ENCODE measurements around the gene SNX20.

Gene SNX20

DNA sequence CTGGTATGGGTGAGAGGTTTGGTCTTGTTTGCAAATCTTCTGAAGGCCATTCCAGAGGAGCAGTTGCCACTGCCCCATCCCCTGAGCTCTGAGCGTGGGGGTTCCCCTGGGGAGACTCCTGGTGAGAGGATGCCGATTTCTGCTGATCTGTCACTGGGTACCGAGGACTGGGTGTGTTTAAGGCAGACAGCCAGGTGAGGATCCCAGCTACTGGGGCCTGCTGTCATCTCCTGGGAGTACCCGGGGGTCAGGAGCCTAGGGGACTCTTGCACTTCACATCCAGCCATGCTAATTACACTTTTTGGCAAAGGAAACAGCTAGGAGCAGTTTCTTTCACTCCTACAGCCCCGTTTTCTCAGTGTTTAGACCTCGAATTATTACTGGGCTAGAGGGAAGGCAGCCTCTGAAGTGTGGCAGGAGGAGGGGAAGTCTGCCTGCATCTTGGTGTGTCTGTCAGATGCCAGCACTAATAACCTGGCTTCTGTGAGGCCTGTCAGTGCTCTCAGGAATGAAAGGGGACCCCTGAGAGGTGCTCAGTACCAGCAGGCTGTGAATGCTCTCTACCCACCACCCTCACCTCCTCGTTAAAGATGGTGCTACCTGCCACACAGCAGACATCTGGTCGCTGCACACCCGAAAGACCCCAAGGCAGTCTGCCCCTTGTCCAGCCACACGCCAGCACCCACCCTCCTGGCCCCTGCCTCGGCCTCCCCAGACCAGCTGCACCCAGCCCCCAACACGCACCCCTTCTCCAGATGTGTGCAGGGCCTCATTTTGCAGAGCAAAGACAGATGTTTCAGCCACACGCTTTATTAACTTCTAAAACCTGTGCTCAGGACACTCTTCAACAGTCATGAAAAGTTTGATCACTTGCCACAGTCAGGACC, 43.2 kb downstream of the SNX20 start:
- Histone ChIP-seq H2AFZ (ENCODE audit: low read depth, low read length, severe bottlenecking) (no peak overlapping the region), H3K4me2 (ENCODE audit: low read depth, low read length, poor library complexity, severe bottlenecking) (no peak overlapping the region), H3K4me3 (ENCODE audit: insufficient read depth, low read length, poor library complexity, severe bottlenecking) (no peak overlapping the region), H4K20me1 (ENCODE audit: low read depth, low read length) (no peaks in the 10 kb centered on the region), H3K36me3 (ENCODE audit: low read length) (no peaks in the 10 kb centered on the region), H3K9me3 (ENCODE audit: insufficient read depth, low read length) (no peaks in the 10 kb centered on the region), H3K27ac (ENCODE audit: low read depth, low read length) (no peak overlapping the region), H3K9ac (ENCODE audit: low read length) (no peak overlapping the region), H3K79me2 (ENCODE audit: insufficient read depth, low read length) (no peaks in the 10 kb centered on the region), H3K9me2 (replicated peaks; ENCODE audit: insufficient read depth, low read length) (no peaks in the 10 kb centered on the region), H3F3A (ENCODE audit: insufficient read depth) (no peaks in the 10 kb centered on the region), H3K27me3 (ENCODE audit: low read length) (no peaks in the 10 kb centered on the region)
- no peak for TF ChIP-seq EZH2phosphoT487 (conservative IDR thresholded peaks at IDR 0.05; ENCODE audit: low read length)
- TF ChIP-seq, protein P1, sequence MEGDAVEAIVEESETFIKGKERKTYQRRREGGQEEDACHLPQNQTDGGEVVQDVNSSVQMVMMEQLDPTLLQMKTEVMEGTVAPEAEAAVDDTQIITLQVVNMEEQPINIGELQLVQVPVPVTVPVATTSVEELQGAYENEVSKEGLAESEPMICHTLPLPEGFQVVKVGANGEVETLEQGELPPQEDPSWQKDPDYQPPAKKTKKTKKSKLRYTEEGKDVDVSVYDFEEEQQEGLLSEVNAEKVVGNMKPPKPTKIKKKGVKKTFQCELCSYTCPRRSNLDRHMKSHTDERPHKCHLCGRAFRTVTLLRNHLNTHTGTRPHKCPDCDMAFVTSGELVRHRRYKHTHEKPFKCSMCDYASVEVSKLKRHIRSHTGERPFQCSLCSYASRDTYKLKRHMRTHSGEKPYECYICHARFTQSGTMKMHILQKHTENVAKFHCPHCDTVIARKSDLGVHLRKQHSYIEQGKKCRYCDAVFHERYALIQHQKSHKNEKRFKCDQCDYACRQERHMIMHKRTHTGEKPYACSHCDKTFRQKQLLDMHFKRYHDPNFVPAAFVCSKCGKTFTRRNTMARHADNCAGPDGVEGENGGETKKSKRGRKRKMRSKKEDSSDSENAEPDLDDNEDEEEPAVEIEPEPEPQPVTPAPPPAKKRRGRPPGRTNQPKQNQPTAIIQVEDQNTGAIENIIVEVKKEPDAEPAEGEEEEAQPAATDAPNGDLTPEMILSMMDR (IDR thresholded peaks at IDR 0.05; ENCODE audit: insufficient read depth, low read length, poor library complexity, severe bottlenecking) = no peak

DNA sequence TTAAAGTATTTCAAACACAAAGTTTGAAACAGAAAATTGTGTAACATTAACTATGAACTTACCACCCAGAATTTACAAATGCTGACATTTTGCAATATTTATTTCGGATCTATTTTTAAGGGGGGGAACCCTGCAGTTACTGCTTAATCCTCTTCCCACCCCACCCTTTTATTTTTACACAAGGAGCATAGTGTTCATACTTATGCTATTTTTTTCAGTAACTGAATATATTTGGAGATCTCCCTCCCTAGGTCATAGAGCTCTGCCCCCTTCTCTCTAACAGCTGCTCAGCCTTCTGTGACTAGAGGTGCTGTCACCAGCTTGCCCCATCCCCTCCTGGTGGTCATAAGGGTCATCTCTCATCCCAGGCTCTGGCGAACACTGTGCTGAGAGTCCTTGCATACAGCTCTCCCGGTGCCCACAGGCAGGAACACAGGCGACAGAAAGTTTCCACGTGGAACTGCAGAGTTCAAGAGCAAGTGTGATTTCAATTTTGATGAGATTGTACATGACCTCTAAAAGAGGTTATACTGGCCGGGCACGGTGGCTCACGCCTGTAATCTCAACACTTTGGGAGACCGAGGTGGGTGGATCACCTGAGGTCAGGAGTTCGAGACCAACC, 44.2 kb downstream of the SNX20 start:
- no peaks in the 10 kb centered on the region for H3K79me2 ChIP-seq (ENCODE audit: insufficient read depth, low read length)
- H4K20me1 ChIP-seq (ENCODE audit: low read depth, low read length) = no peaks in the 10 kb centered on the region
- H3K9ac ChIP-seq (ENCODE audit: low read length) = no peak overlapping the region
- H3K27ac ChIP-seq (ENCODE audit: low read depth, low read length) = no peak overlapping the region
- no peaks in the 10 kb centered on the region for H3K9me3 ChIP-seq (ENCODE audit: insufficient read depth, low read length)
- H3K36me3 ChIP-seq (ENCODE audit: low read length) = no peaks in the 10 kb centered on the region
- H3K4me3 ChIP-seq (ENCODE audit: insufficient read depth, low read length, poor library complexity, severe bottlenecking) = no peak overlapping the region
- H3K27me3 ChIP-seq (ENCODE audit: low read length) = no peaks in the 10 kb centered on the region
- H3F3A ChIP-seq (ENCODE audit: insufficient read depth) = no peaks in the 10 kb centered on the region
- no peaks in the 10 kb centered on the region for H3K9me2 ChIP-seq (replicated peaks; ENCODE audit: insufficient read depth, low read length)
- H3K4me2 ChIP-seq (ENCODE audit: low read depth, low read length, poor library complexity, severe bottlenecking) = no peak overlapping the region
- no peak overlapping the region for H2AFZ ChIP-seq (ENCODE audit: low read depth, low read length, severe bottlenecking)
- TF ChIP-seq, protein P1 (IDR thresholded peaks at IDR 0.05; ENCODE audit: insufficient read depth, low read length, poor library complexity, severe bottlenecking) = no peak
- TF ChIP-seq EZH2phosphoT487 (conservative IDR thresholded peaks at IDR 0.05; ENCODE audit: low read length) = no peak

DNA sequence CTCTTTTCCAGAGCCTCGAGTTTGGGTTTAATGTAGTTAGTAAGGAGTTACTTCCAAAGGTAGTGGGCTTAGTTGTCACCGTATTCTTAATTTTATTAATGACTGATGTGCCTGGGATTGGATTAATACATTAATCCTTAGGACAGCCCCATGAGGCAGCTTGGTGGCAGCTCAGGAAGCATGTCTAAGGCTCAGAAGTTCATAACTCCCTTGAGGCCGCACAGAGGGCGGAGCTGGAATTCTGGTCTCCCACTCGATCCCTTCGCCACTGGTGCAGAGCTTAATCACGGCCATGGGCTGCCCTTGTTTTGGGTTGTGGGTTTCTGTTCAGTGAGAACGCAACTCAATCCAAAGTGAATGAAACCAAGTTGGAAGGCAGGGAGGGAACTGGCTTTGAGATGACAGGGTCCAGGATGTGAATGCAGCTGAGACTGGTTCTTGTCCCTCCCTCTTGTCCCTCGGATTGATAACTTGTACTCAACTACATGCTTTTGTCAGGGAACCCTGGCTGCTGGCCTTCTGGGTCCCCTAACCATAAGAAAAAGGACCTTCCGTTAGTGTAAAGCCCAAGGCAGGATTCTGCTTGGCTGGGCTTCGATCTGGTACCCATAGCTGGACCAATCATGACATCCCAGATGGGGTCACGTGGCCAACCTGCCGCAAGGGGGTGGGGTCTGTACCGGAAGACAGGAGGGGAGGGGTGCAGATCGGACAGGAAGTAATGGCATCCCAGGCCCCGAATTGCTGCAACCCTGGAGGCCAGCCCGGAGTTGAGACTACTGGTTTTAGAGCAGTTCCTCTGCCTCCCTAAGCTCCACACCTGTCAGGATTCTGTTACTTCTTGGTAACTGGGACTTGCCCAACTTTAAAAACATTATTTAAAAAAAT, 45.4 kb downstream of the SNX20 start:
- no peak for TF ChIP-seq EZH2phosphoT487 (conservative IDR thresholded peaks at IDR 0.05; ENCODE audit: low read length)
- TF ChIP-seq, protein P1 (IDR thresholded peaks at IDR 0.05; ENCODE audit: insufficient read depth, low read length, poor library complexity, severe bottlenecking) = no peak
- Histone ChIP-seq H3F3A (ENCODE audit: insufficient read depth) (no peaks in the 10 kb centered on the region), H3K4me3 (ENCODE audit: insufficient read depth, low read length, poor library complexity, severe bottlenecking) (no peak overlapping the region), H2AFZ (ENCODE audit: low read depth, low read length, severe bottlenecking) (no peak overlapping the region), H3K27me3 (ENCODE audit: low read length) (no peaks in the 10 kb centered on the region), H3K9ac (ENCODE audit: low read length) (no peak overlapping the region), H3K9me2 (replicated peaks; ENCODE audit: insufficient read depth, low read length) (no peaks in the 10 kb centered on the region), H3K9me3 (ENCODE audit: insufficient read depth, low read length) (no peaks in the 10 kb centered on the region), H3K36me3 (ENCODE audit: low read length) (no peaks in the 10 kb centered on the region), H3K79me2 (ENCODE audit: insufficient read depth, low read length) (no peaks in the 10 kb centered on the region), H4K20me1 (ENCODE audit: low read depth, low read length) (no peaks in the 10 kb centered on the region), H3K27ac (ENCODE audit: low read depth, low read length) (no peak overlapping the region), H3K4me2 (ENCODE audit: low read depth, low read length, poor library complexity, severe bottlenecking) (no peak overlapping the region)

Measured in SU-DHL-6 (cell line).